T1000 (cell line): ENCODE measurements around the gene MIER2.

ENCODE experiments used
- DNase-seq: peaks from one replicate; lab custom pipeline; 2025; ENCODE audit warnings: mixed read lengths; lab: John Stamatoyannopoulos, UW

MIER2 gene

GRCh38 chr19:377801-378581 is 33.4 kb upstream of the MIER2 start:
- no peak for DNase-seq

- DNase-seq = no peak
Measured at GRCh38 chr19:376111-376470, 31.5 kb upstream of the MIER2 start.

- DNase-seq = no peak
Measured at GRCh38 chr19:375395-376110, 31.0 kb upstream of the MIER2 start.

GRCh38 chr19:374886-375235 is 30.3 kb upstream of the MIER2 start:
- DNase-seq = no peak

- DNase-seq = no peak
Measured at GRCh38 chr19:374183-374885, 29.7 kb upstream of the MIER2 start.

GRCh38 chr19:373391-374182 is 29.0 kb upstream of the MIER2 start:
- DNase-seq = no peak

GRCh38 chr19:372306-372890 is 27.8 kb upstream of the MIER2 start:
- no peak for DNase-seq

GRCh38 chr19:371501-372168 is 27.0 kb upstream of the MIER2 start:
- DNase-seq = no peak

GRCh38 chr19:370641-371330 is 26.2 kb upstream of the MIER2 start:
- no peak for DNase-seq

GRCh38 chr19:369876-370275 is 25.3 kb upstream of the MIER2 start:
- DNase-seq = no peak

- DNase-seq = no peak
Measured at GRCh38 chr19:369256-369655, 24.7 kb upstream of the MIER2 start.

- DNase-seq = no peak
Measured at GRCh38 chr19:368630-369024, 24.0 kb upstream of the MIER2 start.

- DNase-seq = no peak
Measured at GRCh38 chr19:367963-368629, 23.5 kb upstream of the MIER2 start.

GRCh38 chr19:367561-367960 is 23.0 kb upstream of the MIER2 start:
- no peak for DNase-seq

- no peak for DNase-seq
Measured at GRCh38 chr19:366951-367350, 22.4 kb upstream of the MIER2 start.

- no peak for DNase-seq
Measured at GRCh38 chr19:366205-366783, 21.7 kb upstream of the MIER2 start.

- no peak for DNase-seq
Measured at GRCh38 chr19:364496-365287, 20.1 kb upstream of the MIER2 start.

- DNase-seq = no peak
Measured at GRCh38 chr19:362683-363082, 18.1 kb upstream of the MIER2 start.

- DNase-seq = no peak
Measured at GRCh38 chr19:362154-362553, 17.6 kb upstream of the MIER2 start.
